ENCODE measurements around the gene OR6N2. TPM values are rescaled to one million over a fixed set of nuclear protein-coding genes. Genes with fewer than 3 reads are reported as not detected.

Gene OR6N2
- total RNA-seq, result not detected
- long read RNA-seq, result 0 reads

- intact Hi-C loops (cut with micrococcal nuclease), result no loop called here
- DNase-seq (no peak), ATAC-seq (no peak)
Observed at GRCh38 chr1:158781104-158781503, at the start of gene OR6N2. Gene OR6N2, minus strand, starts transcription at chr1:158781204. Its CDS starts 3,569 bp downstream, at chr1:158777635.

GRCh38 chr1:158830074-158830677, 49.2 kb upstream of the OR6N2 start:
- intact Hi-C loops (cut with micrococcal nuclease), result no loop called here
- DNase-seq, result no peak
- no peak for ATAC-seq

GRCh38 chr1:158821723-158822122, 40.7 kb upstream of the OR6N2 start:
- no peak for ATAC-seq
- no peak for DNase-seq
- intact Hi-C loops (cut with micrococcal nuclease), result no loop called here

- ATAC-seq (no peak), DNase-seq (no peak)
- intact Hi-C loops (cut with micrococcal nuclease), result no loop called here
Observed at GRCh38 chr1:158819461-158820443, 38.7 kb upstream of the OR6N2 start.

- ATAC-seq (no peak), DNase-seq (no peak)
- intact Hi-C loops (cut with micrococcal nuclease), result no loop called here
Observed at GRCh38 chr1:158818975-158819431, 38.0 kb upstream of the OR6N2 start.

GRCh38 chr1:158818560-158818959, 37.6 kb upstream of the OR6N2 start:
- ATAC-seq (no peak), DNase-seq (no peak)
- intact Hi-C loops (cut with micrococcal nuclease), result no loop called here

- intact Hi-C loops (cut with micrococcal nuclease), result no loop called here
- no peak for DNase-seq
- ATAC-seq, result no peak
Observed at GRCh38 chr1:158814970-158815369, 34.0 kb upstream of the OR6N2 start.

- intact Hi-C loops (cut with micrococcal nuclease), result no loop called here
- no peak for DNase-seq
- no peak for ATAC-seq
Observed at GRCh38 chr1:158813164-158813563, 32.2 kb upstream of the OR6N2 start.

GRCh38 chr1:158812336-158812735, 31.3 kb upstream of the OR6N2 start:
- intact Hi-C loops (cut with micrococcal nuclease), result no loop called here
- no peak for DNase-seq
- ATAC-seq, result no peak

GRCh38 chr1:158810311-158810710, 29.3 kb upstream of the OR6N2 start:
- ATAC-seq (peak; percentile 41), DNase-seq (no peak)
- intact Hi-C loops (cut with micrococcal nuclease), result no loop called here

- intact Hi-C loops (cut with micrococcal nuclease), result no loop called here
- ATAC-seq, result peak; percentile 68
Observed at GRCh38 chr1:158809862-158810261, 28.9 kb upstream of the OR6N2 start.

GRCh38 chr1:158809256-158809655, 28.3 kb upstream of the OR6N2 start:
- ATAC-seq (peak; percentile 43), DNase-seq (no peak)
- intact Hi-C loops (cut with micrococcal nuclease), result no loop called here

More at GRCh38 chr1:158809862-158810261, 28.9 kb upstream of the OR6N2 start:
- DNase-seq, result no peak

GRCh38 chr1:158806916-158807536, 26.0 kb upstream of the OR6N2 start:
- intact Hi-C loops (cut with micrococcal nuclease), result no loop called here
- DNase-seq, result no peak
- no peak for ATAC-seq

GRCh38 chr1:158803678-158804077, 22.7 kb upstream of the OR6N2 start:
- DNase-seq, result no peak
- intact Hi-C loops (cut with micrococcal nuclease), result no loop called here
- no peak for ATAC-seq

GRCh38 chr1:158801396-158801795, 20.4 kb upstream of the OR6N2 start:
- intact Hi-C loops (cut with micrococcal nuclease), result no loop called here
- DNase-seq (no peak), ATAC-seq (no peak)

GRCh38 chr1:158800526-158800925, 19.5 kb upstream of the OR6N2 start:
- intact Hi-C loops (cut with micrococcal nuclease), result no loop called here
- DNase-seq (no peak), ATAC-seq (no peak)

GRCh38 chr1:158799689-158800088, 18.7 kb upstream of the OR6N2 start:
- ATAC-seq (no peak), DNase-seq (no peak)
- intact Hi-C loops (cut with micrococcal nuclease), result no loop called here

- intact Hi-C loops (cut with micrococcal nuclease), result no loop called here
- DNase-seq (no peak), ATAC-seq (no peak)
Observed at GRCh38 chr1:158798531-158798930, 17.5 kb upstream of the OR6N2 start.

- no peak for ATAC-seq
- intact Hi-C loops (cut with micrococcal nuclease), result no loop called here
Observed at GRCh38 chr1:158794247-158794646, 13.2 kb upstream of the OR6N2 start.

GRCh38 chr1:158793604-158794003, 12.6 kb upstream of the OR6N2 start:
- DNase-seq (no peak), ATAC-seq (no peak)
- intact Hi-C loops (cut with micrococcal nuclease), result no loop called here

More at GRCh38 chr1:158794247-158794646, 13.2 kb upstream of the OR6N2 start:
- no peak for DNase-seq

Measured in left ventricle myocardium superior (tissue), 1 donor.